ENCODE results near the gene ABI3.
"Not testable (repeated sequence)": the region's sequence is repeated elsewhere in the genome, so short reads cannot be mapped to it uniquely, and the experiment has no call there.

Gene ABI3

GRCh38 chr17:49249890-49250522 lies 39.5 kb downstream of the ABI3 start:
- no peak for FAIRE-seq
- no peak for DNase-seq (ENCODE audit: low spot score)

DNA sequence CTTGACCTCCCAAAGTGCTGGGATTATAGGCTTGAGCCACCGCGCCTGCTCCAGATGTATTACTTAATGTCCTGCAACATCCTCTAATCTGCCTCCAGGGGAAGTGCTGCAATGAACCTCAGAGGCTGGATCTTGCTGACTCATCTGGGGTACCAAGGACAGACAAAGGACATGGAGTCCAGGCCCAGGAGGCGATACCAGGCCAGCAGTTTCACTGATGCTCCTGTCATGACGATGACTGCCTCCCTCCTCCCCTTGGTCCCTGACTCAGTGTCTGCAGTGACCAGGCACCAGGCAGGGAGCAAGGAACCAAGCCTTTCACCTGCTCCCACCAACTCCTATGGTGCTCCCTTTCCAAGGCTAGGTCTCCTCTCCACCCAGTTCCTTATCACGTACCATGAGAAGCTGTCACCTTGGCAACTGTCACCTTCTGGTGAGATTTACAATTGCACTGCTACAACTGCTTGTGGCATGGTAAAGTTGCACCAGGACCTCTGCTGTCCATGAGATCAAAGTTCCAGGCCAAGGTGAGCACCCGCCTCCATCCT lies 41.7 kb downstream of the ABI3 start:
- no peak for FAIRE-seq

DNA sequence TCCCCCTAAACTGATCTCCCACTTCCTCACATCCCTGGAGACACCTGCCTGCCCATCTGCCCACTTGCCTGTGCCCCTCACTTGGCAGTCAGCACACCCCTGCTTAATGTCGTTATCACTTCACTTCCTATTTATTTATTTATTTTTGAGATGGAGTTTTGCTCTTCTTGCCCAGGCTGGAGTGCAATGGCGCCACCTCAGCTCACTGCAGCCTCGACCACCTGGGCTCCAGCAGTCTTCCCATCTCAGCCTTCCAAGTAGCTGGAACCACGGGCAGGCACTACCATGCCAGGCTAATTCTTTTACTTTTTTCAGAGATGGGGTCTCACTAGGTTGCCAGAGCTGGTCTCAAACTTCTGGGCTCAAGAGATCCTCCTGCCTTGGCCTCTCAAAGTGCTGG lies 43.6 kb downstream of the ABI3 start:
- DNase-seq (ENCODE audit: low spot score) (no peak), FAIRE-seq (no peak)

More for the DNA sequence above, 41.7 kb downstream of the ABI3 start:
- DNase-seq (ENCODE audit: low spot score) = no peak

DNA sequence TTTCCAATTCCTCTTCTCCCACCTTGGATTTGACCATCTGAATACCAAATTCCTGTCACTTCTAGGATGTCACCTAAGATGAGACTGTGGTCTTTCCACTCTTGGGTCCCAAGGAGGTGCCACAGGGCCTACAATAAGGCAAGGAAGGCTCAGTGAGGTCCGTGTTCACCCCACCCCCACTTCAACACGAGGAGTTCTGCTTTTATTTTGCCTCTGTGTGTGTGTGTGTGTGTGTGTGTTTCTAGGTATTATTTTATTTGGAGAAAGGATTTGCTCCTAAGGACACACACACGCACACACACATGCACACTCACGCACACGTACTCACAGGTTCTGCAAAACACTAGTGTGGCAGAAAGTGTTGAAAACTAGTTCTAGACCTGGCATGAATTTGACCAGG lies 44.6 kb downstream of the ABI3 start:
- no peak for DNase-seq (ENCODE audit: low spot score)
- FAIRE-seq = no peak

DNA sequence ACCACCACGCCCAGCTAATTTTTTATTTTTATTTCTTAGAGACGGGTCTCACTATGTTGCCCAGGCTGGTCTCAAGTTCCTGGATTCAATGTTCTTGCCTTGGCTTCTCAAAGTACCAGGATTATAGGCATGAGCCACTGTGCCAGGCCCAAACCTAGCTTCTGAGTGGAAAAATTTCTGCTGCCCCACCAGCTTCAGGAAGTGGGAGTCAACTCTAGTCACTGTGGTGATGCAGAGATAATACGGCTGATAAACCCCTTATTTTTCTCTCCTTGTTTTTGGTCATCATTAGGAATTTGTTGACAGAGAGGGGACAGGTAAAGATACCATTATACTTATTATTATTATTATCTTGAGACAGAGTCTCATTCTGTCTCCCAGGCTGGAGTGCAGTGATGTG lies 47.9 kb downstream of the ABI3 start:
- DNase-seq (ENCODE audit: low spot score) = no peak
- FAIRE-seq = no peak

GRCh38 chr17:49259663-49260010 lies 49.1 kb downstream of the ABI3 start:
- FAIRE-seq = no peak
- no peak for DNase-seq (ENCODE audit: low spot score)

DNA sequence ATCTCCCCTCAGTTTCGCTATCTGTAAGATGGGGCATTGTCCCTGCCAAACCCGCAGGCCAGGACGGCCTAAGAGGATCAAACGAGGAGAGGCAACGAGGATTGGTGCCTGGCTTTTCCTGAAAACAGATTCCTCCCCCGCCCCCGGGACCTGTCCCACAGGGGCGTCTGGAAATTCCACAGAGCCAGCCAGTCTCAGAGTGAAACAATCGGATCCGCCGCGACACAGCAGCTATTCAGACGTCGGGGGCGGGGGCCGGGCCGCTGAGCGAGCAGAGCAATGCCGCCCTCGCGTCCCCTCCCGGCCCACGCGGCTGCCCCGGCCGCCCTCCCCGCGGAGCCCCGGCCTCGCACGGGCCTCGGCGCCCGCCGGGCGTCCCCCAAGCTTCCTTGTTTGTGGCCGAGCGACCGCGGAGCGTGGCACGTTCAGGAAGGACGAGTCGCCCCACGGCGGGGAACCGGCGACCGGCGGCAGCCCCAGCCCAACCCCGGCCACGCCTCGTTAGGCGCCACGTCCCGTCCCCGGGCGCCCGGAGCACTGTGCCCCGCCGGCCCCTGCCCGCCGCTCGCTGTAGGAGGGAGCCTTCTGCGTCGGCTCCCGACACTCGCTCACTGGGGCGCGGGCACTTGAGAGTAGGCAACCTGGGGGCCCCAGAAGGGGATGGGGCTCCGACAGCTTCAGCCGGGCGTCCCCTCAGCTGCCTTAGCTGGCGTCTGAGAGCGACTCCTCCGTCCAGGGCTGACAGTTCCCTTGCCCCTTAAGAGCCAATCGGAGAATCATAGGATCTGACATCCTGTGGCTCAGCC lies 49.7 kb downstream of the ABI3 start:
- FAIRE-seq = no peak
- peak; percentile 84 for DNase-seq (ENCODE audit: low spot score)

- DNase-seq (ENCODE audit: low spot score) (peak; percentile 41), FAIRE-seq (no peak)
Observed at GRCh38 chr17:49260817-49261291, 50.3 kb downstream of the ABI3 start.

DNA sequence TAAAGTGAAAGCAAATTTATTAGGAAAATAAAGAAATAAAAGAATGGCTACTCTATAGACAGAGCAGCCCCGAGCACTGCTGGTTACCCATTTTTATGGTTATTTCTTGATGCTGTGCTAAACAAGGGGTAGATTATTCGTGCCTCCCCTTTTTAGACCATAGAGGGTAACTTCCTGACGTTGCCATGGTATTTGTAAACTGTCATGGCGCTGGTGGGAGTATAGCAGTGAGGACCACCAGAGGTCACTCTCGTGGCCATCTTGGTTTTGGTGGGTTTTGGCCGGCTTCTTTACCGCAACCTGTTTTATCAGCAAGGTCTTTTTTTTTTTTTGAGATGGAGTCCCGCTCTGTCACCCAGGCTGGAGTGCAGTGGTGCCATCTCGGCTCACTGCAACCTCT lies 51.0 kb downstream of the ABI3 start:
- DNase-seq (ENCODE audit: low spot score); FAIRE-seq: not testable (repeated sequence)

DNA sequence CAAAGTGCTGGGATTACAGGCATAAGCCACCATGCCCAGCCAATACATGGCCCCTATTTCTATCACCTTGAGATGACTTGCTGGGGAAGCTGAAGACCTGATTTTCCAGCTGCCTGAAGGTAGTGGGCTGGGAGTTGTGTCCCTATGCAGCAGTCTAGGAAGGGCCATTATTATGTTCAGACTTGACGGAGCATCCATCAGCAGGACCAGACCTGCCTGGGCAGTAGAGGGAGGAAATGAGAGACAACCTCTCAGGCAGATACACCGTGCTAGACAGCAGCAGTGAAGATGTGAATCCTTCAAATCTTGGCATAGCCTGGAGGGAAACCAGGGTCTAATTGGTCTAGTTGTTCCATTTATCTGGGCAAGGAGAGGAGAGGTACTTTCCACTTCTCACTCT lies 55.7 kb downstream of the ABI3 start:
- DNase-seq (ENCODE audit: low spot score) (no peak), FAIRE-seq (no peak)

- DNase-seq (ENCODE audit: low spot score) = no peak
- no peak for FAIRE-seq
Observed at GRCh38 chr17:49267912-49268311, 57.4 kb downstream of the ABI3 start.

DNA sequence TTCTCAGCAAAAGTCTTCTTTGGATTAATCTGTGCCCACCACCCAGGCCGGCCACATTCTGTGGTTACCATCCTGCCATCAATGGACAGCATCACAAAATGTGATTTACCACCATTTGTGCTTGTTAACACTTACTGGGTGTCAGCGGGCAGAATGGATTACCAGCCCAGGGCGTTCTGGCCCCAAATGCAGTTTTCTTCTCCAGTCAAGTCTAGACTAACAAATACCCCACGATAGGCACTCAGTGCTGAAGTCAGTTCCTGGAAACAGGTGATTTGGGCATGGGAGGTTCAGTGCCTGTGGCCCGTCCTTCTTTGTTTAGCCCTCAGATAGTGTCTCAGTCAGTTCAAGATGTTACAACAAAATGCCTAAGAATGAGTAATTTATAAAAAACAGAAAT lies 58.8 kb downstream of the ABI3 start:
- DNase-seq (ENCODE audit: low spot score) (no peak), FAIRE-seq (no peak)
